AG09309 (cell line): ENCODE measurements around the gene GPR15LG.
"Not testable (repeated sequence)": the region's sequence is repeated elsewhere in the genome, so short reads cannot be mapped to it uniquely, and the experiment has no call there.

Source experiments
- DNase-seq: peaks from one replicate; pipeline ENCODE4 v3.0.0-alpha.2; 2010; ENCODE audit warnings: low read depth
- H3K4me3 ChIP-seq: 2 replicates; pipeline ENCODE4 v1.5.1; 2011; ENCODE audit warnings: mild to moderate bottlenecking, low read depth, low read length, moderate library complexity; ENCODE audit not compliant: control insufficient read depth
- CTCF ChIP-seq: IDR thresholded peaks from 2 replicates; pipeline ENCODE4 v1.5.1; 2011; ENCODE audit warnings: mild to moderate bottlenecking, low read depth, low read length, inconsistent platforms; ENCODE audit not compliant: insufficient read depth, control insufficient read depth; ENCODE audit errors: missing control alignments

GPR15LG gene

GRCh38 chr10:84139126-84140035, 34.2 kb upstream of the GPR15LG start, which contains the start of gene GHITM:
GHITM (plus strand) TSS chr10:84139509; CDS start chr10:84141501, 1,992 bp downstream.
- DNase-seq: peak; percentile 94
- peak within 1 kb of the TSS; percentile 99 for H3K4me3 ChIP-seq
- TF ChIP-seq CTCF: peak; percentile 37

GRCh38 chr10:84140036-84140379, 33.6 kb upstream of the GPR15LG start:
- no peak for TF ChIP-seq CTCF
- peak overlapping the region; percentile 99 for H3K4me3 ChIP-seq
- no peak for DNase-seq

GRCh38 chr10:84147347-84147746, 26.3 kb upstream of the GPR15LG start:
- no peak overlapping the region for H3K4me3 ChIP-seq
- TF ChIP-seq CTCF: no peak
- DNase-seq: no peak

- peak; percentile 70 for TF ChIP-seq CTCF
- H3K4me3 ChIP-seq, DNase-seq: not testable (repeated sequence)
Observed at GRCh38 chr10:84148006-84148597, 25.5 kb upstream of the GPR15LG start.

- TF ChIP-seq CTCF: no peak
- no peak overlapping the region for H3K4me3 ChIP-seq
- no peak for DNase-seq
Observed at GRCh38 chr10:84149854-84150253, 23.7 kb upstream of the GPR15LG start.

GRCh38 chr10:84152769-84153168, 20.8 kb upstream of the GPR15LG start:
- H3K4me3 ChIP-seq: no peak overlapping the region
- DNase-seq: no peak
- TF ChIP-seq CTCF: no peak
